PFSK-1 (cell line): ENCODE measurements around the gene SPRYD7.

Experiments used
- FOXP2 ChIP-seq: optimal IDR thresholded peaks from 2 replicates; pipeline ENCODE3; 2011; ENCODE audit warnings: borderline replicate concordance, control low read depth, inconsistent platforms; ENCODE audit not compliant: insufficient read depth; ENCODE audit errors: extremely low read length, extremely low read depth
- POLR2AphosphoS5 ChIP-seq: IDR thresholded peaks from 2 replicates; pipeline ENCODE4 v1.6.1; 2012; ENCODE audit warnings: low read depth, mild to moderate bottlenecking, control low read depth, low read length, moderate library complexity
- SIN3A ChIP-seq: IDR thresholded peaks from 2 replicates; pipeline ENCODE4 v1.6.1; 2012; ENCODE audit warnings: mild to moderate bottlenecking, low read length, moderate library complexity, borderline replicate concordance; ENCODE audit not compliant: insufficient read depth
- TAF1 ChIP-seq: IDR thresholded peaks from 2 replicates; pipeline ENCODE4 v1.6.1; 2012; ENCODE audit warnings: low read length, control low read depth, borderline replicate concordance; ENCODE audit not compliant: insufficient read depth
- TF ChIP-seq, protein P1 (sequence below), 2 experiments: IDR thresholded peaks; 2 replicates each; pipeline versions ENCODE4 v1.6.1 to v1.8.0; 2011 to 2012; ENCODE audit warnings: low read depth in 2 of 2, low read length in 2 of 2, control low read depth in 1 of 2, inconsistent platforms in 1 of 2, mild to moderate bottlenecking in 1 of 2, moderate library complexity in 1 of 2; ENCODE audit not compliant: insufficient read depth in 1 of 2

SPRYD7 gene

GRCh38 chr13:49904729-49905456 is 31.2 kb downstream of the SPRYD7 start:
- TF ChIP-seq SIN3A (no peak), POLR2AphosphoS5 (no peak), FOXP2 (no peak), TAF1 (no peak)
- TF ChIP-seq, protein P1, sequence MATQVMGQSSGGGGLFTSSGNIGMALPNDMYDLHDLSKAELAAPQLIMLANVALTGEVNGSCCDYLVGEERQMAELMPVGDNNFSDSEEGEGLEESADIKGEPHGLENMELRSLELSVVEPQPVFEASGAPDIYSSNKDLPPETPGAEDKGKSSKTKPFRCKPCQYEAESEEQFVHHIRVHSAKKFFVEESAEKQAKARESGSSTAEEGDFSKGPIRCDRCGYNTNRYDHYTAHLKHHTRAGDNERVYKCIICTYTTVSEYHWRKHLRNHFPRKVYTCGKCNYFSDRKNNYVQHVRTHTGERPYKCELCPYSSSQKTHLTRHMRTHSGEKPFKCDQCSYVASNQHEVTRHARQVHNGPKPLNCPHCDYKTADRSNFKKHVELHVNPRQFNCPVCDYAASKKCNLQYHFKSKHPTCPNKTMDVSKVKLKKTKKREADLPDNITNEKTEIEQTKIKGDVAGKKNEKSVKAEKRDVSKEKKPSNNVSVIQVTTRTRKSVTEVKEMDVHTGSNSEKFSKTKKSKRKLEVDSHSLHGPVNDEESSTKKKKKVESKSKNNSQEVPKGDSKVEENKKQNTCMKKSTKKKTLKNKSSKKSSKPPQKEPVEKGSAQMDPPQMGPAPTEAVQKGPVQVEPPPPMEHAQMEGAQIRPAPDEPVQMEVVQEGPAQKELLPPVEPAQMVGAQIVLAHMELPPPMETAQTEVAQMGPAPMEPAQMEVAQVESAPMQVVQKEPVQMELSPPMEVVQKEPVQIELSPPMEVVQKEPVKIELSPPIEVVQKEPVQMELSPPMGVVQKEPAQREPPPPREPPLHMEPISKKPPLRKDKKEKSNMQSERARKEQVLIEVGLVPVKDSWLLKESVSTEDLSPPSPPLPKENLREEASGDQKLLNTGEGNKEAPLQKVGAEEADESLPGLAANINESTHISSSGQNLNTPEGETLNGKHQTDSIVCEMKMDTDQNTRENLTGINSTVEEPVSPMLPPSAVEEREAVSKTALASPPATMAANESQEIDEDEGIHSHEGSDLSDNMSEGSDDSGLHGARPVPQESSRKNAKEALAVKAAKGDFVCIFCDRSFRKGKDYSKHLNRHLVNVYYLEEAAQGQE (IDR thresholded peaks at IDR 0.05; ENCODE audit: insufficient read depth in 1 of 2, low read depth in 2 of 2, low read length in 2 of 2), result no peak

DNA sequence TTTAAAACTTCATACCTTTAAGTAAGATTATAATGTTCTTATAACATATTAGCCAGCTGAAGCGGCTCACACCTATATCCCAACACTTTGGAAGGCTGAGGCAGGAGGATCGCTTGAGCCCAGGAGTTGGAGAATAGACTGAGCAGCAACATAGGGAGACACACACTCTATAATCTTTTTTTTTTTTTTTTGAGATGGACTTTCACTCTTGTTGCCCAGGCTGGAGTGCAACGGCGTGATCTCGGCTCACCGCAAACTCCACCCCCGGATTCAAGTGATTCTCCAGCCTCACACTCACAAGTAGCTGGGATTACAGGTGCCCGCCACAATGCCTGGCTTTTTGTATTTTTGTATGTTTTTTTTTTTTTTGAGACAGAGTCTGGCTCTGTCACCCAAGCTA is 37.3 kb downstream of the SPRYD7 start:
- no peak for TF ChIP-seq SIN3A
- no peak for TF ChIP-seq POLR2AphosphoS5
- TF ChIP-seq, protein P1 (IDR thresholded peaks at IDR 0.05; ENCODE audit: insufficient read depth in 1 of 2, low read depth in 2 of 2, low read length in 2 of 2), result no peak
- no peak for TF ChIP-seq FOXP2
- TF ChIP-seq TAF1, result no peak

DNA sequence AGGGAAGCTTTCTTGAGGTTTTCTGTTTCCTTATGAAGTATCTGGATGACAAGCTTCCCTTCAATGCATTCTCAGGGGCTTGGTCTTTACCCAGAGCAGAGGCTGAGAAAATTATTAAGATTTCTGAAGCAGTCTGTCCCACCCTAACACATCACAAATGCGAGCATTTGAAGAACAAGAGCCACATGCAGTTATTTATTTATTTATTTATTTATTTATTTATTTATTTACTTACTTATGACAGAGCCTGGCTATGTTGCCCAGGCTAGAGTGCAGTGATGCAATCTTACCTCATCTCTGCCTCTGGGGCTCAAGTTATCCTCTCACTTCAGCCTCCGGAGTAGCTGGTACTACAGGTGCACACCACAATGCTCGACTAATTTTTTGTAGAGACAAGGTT is 38.4 kb downstream of the SPRYD7 start:
- TF ChIP-seq POLR2AphosphoS5, result no peak
- TF ChIP-seq, protein P1 (IDR thresholded peaks at IDR 0.05; ENCODE audit: insufficient read depth in 1 of 2, low read depth in 2 of 2, low read length in 2 of 2), result no peak
- no peak for TF ChIP-seq FOXP2
- TF ChIP-seq SIN3A, result no peak
- no peak for TF ChIP-seq TAF1

GRCh38 chr13:49895826-49896225 is 40.3 kb downstream of the SPRYD7 start:
- TF ChIP-seq, protein P1 (IDR thresholded peaks at IDR 0.05; ENCODE audit: insufficient read depth in 1 of 2, low read depth in 2 of 2, low read length in 2 of 2), result no peak
- no peak for TF ChIP-seq FOXP2
- no peak for TF ChIP-seq POLR2AphosphoS5
- no peak for TF ChIP-seq SIN3A
- TF ChIP-seq TAF1, result no peak

GRCh38 chr13:49893591-49893990 is 42.5 kb downstream of the SPRYD7 start:
- TF ChIP-seq POLR2AphosphoS5 (no peak), FOXP2 (no peak), SIN3A (no peak), TAF1 (no peak)
- TF ChIP-seq, protein P1 (IDR thresholded peaks at IDR 0.05; ENCODE audit: insufficient read depth in 1 of 2, low read depth in 2 of 2, low read length in 2 of 2), result no peak
